ENCODE measurements around the gene CDK19.
"Not testable (repeated sequence)": the region's sequence is repeated elsewhere in the genome, so short reads cannot be mapped to it uniquely, and the experiment has no call there.

The CDK19 gene

DNA sequence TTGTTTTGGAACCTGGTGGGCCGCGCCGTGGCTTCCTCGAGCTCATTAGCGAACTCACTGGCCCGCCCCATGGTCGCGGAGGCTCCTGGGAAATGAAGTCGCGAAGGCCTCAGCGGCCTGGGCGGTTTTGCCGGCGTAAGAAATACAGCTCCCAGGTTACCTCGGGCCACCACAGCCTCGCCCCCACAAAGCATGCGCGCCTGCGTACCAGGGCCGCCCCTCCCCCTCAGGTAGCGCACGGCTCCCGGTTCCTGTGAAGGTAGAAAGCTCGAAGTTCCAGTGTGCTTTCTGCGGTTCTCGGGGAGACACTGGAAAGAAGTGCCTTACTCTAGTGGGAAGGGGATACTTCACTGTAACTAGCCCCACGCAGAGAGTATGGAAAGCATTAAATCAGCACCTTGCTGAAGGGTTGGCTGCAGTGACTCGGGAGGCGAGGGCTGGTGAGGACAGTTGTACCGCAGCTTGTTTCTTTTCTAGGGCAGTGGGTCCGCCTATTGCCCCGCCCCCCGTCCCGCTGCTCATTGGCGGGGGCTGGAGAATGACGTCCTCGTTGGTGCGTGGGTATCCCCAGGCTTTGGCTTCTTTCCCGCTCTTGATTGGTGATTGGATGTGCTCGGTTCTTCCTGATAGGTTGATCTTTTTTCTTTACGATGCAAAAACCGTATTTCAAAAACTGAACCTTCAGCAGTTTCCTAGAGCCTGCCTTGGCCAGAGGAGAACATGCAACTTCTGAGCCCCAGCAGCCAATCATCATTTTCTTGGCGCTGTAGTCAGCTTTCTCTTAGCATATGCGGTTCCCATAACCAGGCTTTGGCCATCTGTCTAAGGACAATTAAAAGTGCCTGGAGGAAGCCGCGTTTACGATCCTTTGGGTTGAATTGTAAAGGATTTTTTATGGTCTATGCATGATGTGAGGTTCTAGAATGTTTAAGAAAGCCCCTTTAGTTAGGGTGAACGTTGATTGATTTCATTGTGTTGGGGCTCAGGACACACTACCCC is at the start of gene CDK19:
TSS of gene CDK19 (minus strand) at position 59 of the 999 bp plus-strand sequence. CDS start 333 bp downstream, outside the sequence.
- DNase-seq, result peak; percentile 99

DNA sequence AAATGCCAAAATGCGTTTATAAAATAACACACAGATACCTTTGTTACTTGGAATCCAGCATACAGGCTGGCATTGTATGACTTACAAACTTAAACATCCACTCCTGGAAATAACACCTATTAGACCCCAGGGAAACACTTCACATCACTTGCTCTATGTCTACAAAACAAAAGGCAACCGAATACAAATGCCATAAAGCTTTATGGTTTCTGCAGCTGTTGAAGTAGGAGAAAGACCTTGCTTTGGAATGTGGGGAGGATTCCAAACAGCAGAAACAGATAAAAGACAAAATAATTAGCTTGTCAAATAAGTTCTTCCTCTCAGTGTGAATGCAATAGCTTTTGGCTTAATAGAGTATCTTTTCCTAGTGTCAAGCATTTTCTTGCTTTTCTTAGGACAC is 49.6 kb upstream of the CDK19 start:
- DNase-seq, result no peak

DNA sequence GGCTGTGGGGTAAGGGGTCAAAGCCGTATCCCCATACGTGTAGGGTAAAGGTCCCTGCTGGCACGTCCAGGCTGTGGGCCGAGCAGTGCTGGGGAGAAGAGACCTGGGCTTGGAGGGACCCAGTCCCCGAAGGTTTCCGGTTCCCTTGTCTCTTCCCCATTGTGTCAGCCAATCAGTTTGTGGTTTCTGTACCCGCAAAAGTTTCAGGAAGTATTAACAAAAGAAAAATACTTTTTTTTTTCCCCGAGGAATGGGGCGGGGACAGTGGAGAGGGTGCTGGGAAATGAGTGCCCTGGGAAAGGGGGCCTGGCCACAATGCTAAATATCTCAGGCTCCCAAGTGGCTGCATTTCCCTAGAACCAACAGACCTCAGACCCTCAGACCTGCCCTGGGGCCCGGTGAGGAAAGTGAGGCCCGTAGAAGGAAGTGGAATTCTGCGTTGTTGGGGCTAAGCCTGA is 44.1 kb upstream of the CDK19 start:
- DNase-seq, result no peak

GRCh38 chr6:110858562-110859214 is 43.4 kb upstream of the CDK19 start:
- DNase-seq, result no peak

DNA sequence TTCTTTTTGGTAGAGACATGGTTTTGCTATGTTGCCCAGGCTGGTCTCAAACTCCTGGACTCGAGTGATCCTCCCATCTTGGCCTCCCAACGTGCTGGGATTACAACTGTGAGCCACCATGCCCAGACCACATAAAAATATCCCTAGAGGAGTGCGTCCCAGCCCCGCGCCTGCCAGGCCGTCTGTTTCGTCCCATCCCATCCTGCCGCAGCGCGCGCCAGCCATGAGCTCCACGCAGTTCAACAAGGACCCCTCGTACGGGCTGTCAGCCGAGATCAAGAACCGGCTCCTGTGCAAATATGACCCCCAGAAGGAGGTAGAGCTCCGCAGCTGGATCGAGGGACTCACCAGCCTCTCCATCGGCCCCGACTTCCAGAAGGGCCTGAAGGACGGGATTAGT is 42.7 kb upstream of the CDK19 start:
- no peak for DNase-seq

DNA sequence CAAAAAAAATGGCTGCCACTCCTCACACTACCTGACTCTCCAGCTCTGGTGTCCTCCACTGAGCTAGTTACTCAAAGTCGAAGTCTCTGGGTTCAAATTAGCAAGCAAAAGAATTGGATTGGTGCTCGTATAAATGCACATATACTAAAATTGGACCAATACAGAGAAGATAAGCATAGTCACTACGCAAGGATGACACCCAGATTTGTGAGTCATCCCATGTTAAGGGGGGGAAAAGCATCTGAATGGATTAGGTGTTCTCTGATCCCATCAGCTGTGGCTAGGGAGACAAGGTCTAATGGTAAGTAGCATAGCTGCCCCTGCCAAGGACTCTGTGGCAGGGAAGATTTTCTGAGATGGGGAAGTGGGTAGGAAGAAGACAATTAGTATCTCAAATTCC is 41.0 kb upstream of the CDK19 start:
- DNase-seq, result no peak

DNA sequence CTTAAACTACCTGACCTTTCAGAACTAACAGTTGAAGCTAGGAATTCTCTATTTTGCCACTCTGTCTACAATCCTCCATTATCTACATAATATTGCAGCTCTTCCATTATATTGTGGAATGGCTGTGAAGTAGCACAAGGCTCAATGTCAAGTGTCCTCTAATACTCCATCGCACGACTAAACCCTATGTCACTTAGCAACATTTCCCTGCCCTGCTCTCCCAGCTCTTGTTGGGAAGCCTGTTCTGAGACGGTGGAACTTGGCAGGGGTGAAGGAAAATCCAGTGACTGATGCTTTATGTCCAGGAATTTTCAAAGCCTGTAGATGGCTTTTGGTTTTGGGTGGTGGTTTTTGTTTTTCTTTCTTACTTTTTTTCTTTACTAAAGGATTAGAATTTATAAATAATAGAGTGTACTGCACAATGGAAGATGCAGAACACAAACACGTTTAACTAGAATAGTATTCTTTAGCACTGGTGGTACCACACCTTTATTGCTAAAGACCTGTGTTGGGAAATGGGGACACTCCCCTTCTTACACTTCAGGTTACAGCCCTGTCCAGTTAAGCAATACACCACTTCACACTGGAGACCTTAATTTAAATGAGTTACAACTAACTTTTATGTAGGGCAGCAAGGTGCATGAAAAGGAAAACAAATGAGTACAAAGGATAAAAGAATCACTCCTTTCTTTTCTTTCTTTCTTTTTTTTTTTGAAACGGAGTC is 38.6 kb upstream of the CDK19 start:
- no peak for DNase-seq

DNA sequence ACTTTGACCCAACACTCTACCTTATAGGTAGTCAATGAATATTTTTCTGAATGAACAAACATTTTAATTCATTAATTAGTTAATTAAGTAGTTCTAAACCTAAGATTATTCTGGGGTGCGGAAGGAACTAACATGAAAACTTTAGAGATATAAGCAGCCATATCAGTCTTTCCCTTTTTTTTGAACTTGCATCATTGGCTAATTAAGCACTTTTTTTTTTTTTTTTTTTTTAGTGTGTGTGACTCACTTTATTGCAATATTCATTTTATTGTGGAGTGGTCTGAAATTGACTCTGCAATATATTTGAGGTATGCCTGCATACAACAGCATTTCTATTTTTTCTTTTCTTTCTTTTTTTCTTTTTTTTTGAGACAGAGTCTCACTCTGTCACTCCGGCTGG is 37.5 kb upstream of the CDK19 start:
- no peak for DNase-seq

DNA sequence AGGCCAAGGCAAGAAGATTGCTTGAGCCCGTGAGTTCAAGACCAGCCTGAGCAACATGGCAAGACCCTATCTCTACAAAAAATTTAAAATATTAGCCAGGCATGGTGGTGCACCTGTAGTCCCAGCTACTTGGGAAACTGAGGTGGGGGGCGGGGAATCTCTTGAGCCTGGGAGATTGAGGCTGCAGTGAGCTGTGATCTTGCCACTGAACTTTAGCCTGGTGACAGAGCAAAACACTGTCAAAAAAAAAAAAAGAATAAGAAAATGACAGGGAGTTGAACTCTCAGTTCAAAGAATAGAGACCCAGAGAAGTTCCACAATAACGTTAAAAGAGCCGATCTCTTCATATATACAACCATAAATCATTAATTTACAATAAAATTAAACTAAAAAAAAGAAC is 34.5 kb upstream of the CDK19 start:
- DNase-seq, result no peak

DNA sequence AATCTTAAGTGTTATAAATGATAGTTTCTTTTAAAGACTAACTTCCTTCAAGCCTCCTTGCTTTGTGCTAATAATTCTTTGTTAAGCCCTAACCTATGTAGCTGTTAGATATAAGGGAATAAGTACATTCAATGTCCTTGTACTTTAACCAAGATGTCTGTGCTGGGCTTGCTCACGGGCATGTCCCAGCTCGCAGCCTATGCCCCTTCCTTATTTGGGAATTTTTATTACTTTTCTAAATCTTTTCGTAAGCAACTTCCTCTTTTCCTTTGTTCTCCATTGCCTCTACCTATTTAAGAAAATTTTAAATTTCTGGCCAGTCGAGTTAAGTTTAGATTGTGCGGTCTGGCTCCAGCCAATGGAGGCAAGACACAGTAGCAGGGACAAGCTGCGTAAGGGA is 26.0 kb upstream of the CDK19 start:
- DNase-seq, result no peak

- DNase-seq, result not testable (repeated sequence)
Measured at GRCh38 chr6:110835751-110836150, 20.5 kb upstream of the CDK19 start.

- no peak for DNase-seq
Measured at GRCh38 chr6:110833831-110834230, 18.6 kb upstream of the CDK19 start.

DNA sequence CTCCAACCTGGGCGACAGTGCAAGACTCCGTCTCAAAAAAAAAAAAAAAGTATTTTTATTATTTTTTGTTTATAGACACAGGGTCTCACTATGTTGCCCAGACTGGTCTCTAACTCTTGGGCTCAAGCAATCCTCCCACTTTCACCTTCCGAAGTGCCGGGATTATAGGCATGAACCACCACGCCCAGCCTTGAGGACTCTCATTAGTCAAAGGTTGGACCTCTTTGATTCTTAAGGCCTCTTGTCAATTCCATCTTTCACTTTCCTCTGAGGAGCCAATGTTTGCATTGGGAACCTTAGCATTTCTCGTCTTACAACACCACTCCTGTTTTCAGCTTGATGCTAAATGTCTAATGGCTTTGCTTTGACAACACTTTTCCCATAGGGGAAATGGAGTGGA is 16.1 kb upstream of the CDK19 start:
- no peak for DNase-seq

GRCh38 chr6:110828396-110828795 is 13.1 kb upstream of the CDK19 start:
- no peak for DNase-seq

GRCh38 chr6:110826236-110827129 is 11.2 kb upstream of the CDK19 start:
- no peak for DNase-seq

DNA sequence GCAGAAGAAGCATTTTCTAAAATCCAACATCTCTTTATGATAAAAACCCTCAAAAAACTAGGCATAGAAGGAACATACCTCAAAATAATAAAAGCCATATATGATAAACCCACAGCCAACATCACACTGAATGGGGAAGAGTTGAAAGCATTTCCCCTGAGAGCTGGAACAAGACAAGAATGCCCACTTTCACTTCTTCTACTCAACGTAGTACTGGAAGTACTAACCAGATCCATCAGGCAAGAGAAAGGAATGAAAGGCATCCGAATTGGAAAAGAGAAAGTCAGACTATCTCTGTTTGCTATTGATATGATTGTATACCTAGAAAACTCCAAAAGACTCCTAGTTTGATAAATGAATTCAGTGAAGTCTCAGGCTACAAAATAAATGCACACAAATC is 7.9 kb upstream of the CDK19 start:
- DNase-seq, result no peak

DNA sequence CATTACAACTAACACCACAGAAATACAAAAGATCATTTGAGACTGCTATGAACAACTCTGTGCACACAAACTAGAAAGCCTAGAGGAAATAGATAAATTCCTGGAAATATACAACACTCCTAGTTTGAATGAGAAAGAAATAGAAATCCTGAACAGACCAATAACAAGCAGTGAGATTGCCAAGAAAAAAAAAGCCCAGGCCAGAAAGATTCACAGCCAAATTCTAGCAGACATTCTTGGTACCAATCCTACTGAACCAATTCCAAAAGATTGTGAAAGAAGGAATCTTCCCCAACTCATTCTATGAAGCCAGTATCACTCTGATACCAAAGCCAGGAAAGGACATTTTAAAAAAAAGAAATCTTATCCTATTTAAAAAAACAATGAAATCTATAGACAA is 7.0 kb upstream of the CDK19 start:
- DNase-seq, result no peak

DNA sequence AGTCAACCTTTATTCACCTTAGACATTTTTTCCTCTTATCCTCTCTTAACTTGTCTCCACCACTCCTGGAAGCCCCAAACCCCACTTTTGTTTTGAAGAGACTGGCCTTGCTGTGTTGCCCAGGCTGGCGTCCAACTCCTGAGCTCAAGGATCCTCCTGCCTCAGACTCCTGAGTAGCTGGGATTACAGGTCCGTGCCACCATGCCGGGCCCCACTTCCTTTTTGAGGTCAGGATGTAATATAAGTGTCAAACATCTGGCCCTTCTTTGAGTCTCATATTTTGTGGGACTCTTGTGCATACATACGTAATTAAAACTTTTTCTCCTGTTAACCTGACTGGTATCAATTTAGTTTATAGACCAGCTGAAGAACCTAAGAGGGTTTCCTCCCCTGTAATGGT is 1.4 kb upstream of the CDK19 start:
- no peak for DNase-seq

- DNase-seq, result no peak
Measured at GRCh38 chr6:110815015-110815410, 256 bp downstream of the CDK19 start.

DNA sequence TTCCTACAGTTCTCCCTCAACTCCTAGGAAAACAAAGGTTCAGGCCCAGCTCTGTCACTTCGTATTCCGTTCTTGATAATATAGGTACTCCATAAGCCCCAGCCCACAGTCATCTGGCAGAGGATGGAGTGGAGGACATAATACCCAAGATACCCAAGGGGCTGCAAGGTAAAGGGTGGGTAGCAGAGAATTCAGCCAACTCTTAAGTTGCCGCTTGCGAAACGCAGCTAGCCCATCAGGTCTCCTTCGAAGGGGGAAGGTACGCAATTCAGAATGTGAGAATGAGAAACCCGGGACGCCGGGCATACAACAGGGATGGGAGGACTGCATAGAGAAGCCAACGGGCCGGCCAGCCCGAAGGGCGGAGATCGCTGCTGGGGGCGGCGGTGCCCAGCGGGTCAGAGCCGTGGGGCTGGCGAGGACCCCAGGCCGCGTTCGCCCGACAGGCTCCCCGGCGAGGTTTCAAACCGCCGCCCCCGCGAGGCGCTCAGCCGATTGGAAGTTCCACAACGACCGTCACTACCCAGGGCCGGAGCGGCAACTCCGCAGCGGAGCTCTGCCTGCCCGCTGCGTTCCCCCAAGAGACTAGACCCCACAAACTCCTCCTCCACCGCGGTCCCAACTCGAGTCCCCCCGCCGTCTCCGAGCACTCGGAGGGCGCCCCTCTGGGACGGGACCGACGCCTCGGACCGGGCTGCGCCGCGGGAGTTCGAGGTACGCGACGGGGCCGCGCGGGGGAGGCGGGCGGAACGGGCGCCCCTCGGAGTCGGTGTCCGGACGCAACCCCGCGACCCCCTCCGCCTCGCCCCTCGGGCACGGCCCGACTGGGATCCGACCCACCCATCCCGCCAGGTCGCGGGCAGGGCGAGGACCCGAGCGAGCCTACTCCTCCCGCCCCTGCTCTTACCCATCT is 911 bp downstream of the CDK19 start:
- peak; percentile 27 for DNase-seq
